Measurements from ENCODE around the gene PPEF1. TPM values are rescaled to one million over a fixed set of nuclear protein-coding genes. Genes with fewer than 3 reads are reported as not detected.

PPEF1 gene
- total and polyA plus RNA-seq, 4 donors, result 0.09 TPM; not detected in 3

GRCh38 chrX:18748499-18748898 is 41.1 kb downstream of the PPEF1 start:
- no peak overlapping the region for H3K9ac ChIP-seq (ENCODE audit: low read depth in 1 of 2, low read length in 2 of 2)
- H3K4me3 ChIP-seq (ENCODE audit: low read depth in 1 of 3, low read length in 3 of 3), result no peak overlapping the region
- no peak for DNase-seq (ENCODE audit: low spot score)
- H3K4me1 ChIP-seq (ENCODE audit: control insufficient read depth in 4 of 4, insufficient read depth in 4 of 4, low read length in 3 of 4), result peaks cover 0 to 5% (median 0%) of the 10 kb centered on the region in 4 donors
- TF ChIP-seq RAD21 (IDR thresholded peaks at IDR 0.05) (no peak), RXRA (IDR thresholded peaks at IDR 0.05) (peak in 1 of 2 donors; percentile 20), HNF4G (IDR thresholded peaks at IDR 0.05) (no peak), TAF1 (conservative IDR thresholded peaks at IDR 0.05) (no peak)
- WGBS, result 32% methylated on average over 2 of the region's 2 CpGs
- H3K27me3 ChIP-seq (ENCODE audit: control insufficient read depth in 4 of 4, insufficient read depth in 4 of 4, low read length in 3 of 4), result no peaks in the 10 kb centered on the region
- no peaks in the 10 kb centered on the region for H3K36me3 ChIP-seq (ENCODE audit: control insufficient read depth in 4 of 4, insufficient read depth in 3 of 4, low read depth in 1 of 4, low read length in 3 of 4)
- H3K27ac ChIP-seq (ENCODE audit: low read depth in 1 of 2, low read length in 2 of 2), result no peak overlapping the region
- peaks cover 0 to 4% (median 0%) of the 10 kb centered on the region in 4 donors for H3K9me3 ChIP-seq (ENCODE audit: control insufficient read depth in 4 of 4, low read length in 3 of 4)

DNA sequence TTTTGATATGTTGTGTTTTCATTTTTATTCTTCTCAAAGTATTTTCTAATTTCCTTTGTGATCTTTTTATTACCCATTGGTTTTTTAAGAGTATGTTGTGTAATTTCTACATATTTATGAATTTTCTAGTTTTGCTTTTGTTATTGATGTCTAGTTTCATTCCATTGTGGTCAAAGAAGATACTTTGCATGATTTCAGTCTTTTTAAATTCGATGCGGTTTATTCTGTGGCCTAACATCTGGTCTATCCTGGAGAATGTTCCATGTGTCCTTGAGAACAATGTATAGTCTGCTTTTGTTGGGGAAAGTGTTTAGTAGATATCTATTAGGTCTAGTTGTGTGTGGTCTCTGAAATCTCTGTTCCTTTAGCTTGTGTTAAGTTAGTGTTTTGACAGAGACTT is 46.2 kb downstream of the PPEF1 start:
- Histone ChIP-seq H3K9me3 (ENCODE audit: control insufficient read depth in 4 of 4, low read length in 3 of 4) (no peaks in the 10 kb centered on the region), H3K36me3 (ENCODE audit: control insufficient read depth in 4 of 4, insufficient read depth in 3 of 4, low read depth in 1 of 4, low read length in 3 of 4) (no peaks in the 10 kb centered on the region), H3K27ac (ENCODE audit: low read depth in 1 of 2, low read length in 2 of 2) (no peak overlapping the region), H3K4me1 (ENCODE audit: control insufficient read depth in 4 of 4, insufficient read depth in 4 of 4, low read length in 3 of 4) (peaks cover 0 to 4% (median 0%) of the 10 kb centered on the region in 4 donors), H3K9ac (ENCODE audit: low read depth in 1 of 2, low read length in 2 of 2) (no peak overlapping the region), H3K27me3 (ENCODE audit: control insufficient read depth in 4 of 4, insufficient read depth in 4 of 4, low read length in 3 of 4) (no peaks in the 10 kb centered on the region), H3K4me3 (ENCODE audit: low read depth in 1 of 3, low read length in 3 of 3) (no peak overlapping the region)
- WGBS, result 86% methylated on average over 2 of the region's 2 CpGs
- no peak for TF ChIP-seq RAD21 (IDR thresholded peaks at IDR 0.05)
- no peak for TF ChIP-seq FOXA2 (IDR thresholded peaks at IDR 0.05)
- no peak for TF ChIP-seq SP1 (IDR thresholded peaks at IDR 0.05)
- TF ChIP-seq MAX (IDR thresholded peaks at IDR 0.05), result no peak
- TF ChIP-seq HNF4G (IDR thresholded peaks at IDR 0.05), result no peak
- TF ChIP-seq RXRA (IDR thresholded peaks at IDR 0.05), result no peak
- TF ChIP-seq GABPA (IDR thresholded peaks at IDR 0.05 in 1 of 2, conservative IDR thresholded peaks at IDR 0.05 in 1 of 2), result no peak
- TF ChIP-seq NR2F2 (IDR thresholded peaks at IDR 0.05), result no peak
- TF ChIP-seq, protein P1, sequence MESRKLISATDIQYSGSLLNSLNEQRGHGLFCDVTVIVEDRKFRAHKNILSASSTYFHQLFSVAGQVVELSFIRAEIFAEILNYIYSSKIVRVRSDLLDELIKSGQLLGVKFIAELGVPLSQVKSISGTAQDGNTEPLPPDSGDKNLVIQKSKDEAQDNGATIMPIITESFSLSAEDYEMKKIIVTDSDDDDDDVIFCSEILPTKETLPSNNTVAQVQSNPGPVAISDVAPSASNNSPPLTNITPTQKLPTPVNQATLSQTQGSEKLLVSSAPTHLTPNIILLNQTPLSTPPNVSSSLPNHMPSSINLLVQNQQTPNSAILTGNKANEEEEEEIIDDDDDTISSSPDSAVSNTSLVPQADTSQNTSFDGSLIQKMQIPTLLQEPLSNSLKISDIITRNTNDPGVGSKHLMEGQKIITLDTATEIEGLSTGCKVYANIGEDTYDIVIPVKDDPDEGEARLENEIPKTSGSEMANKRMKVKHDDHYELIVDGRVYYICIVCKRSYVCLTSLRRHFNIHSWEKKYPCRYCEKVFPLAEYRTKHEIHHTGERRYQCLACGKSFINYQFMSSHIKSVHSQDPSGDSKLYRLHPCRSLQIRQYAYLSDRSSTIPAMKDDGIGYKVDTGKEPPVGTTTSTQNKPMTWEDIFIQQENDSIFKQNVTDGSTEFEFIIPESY (IDR thresholded peaks at IDR 0.05), result no peak
- no peak for TF ChIP-seq ATF3 (IDR thresholded peaks at IDR 0.05)
- no peak for TF ChIP-seq YY1 (IDR thresholded peaks at IDR 0.05)
- TF ChIP-seq HNF4A (conservative IDR thresholded peaks at IDR 0.05), result no peak
- TF ChIP-seq, protein P2, sequence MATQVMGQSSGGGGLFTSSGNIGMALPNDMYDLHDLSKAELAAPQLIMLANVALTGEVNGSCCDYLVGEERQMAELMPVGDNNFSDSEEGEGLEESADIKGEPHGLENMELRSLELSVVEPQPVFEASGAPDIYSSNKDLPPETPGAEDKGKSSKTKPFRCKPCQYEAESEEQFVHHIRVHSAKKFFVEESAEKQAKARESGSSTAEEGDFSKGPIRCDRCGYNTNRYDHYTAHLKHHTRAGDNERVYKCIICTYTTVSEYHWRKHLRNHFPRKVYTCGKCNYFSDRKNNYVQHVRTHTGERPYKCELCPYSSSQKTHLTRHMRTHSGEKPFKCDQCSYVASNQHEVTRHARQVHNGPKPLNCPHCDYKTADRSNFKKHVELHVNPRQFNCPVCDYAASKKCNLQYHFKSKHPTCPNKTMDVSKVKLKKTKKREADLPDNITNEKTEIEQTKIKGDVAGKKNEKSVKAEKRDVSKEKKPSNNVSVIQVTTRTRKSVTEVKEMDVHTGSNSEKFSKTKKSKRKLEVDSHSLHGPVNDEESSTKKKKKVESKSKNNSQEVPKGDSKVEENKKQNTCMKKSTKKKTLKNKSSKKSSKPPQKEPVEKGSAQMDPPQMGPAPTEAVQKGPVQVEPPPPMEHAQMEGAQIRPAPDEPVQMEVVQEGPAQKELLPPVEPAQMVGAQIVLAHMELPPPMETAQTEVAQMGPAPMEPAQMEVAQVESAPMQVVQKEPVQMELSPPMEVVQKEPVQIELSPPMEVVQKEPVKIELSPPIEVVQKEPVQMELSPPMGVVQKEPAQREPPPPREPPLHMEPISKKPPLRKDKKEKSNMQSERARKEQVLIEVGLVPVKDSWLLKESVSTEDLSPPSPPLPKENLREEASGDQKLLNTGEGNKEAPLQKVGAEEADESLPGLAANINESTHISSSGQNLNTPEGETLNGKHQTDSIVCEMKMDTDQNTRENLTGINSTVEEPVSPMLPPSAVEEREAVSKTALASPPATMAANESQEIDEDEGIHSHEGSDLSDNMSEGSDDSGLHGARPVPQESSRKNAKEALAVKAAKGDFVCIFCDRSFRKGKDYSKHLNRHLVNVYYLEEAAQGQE (IDR thresholded peaks at IDR 0.05), result no peak
- TF ChIP-seq, protein P3, sequence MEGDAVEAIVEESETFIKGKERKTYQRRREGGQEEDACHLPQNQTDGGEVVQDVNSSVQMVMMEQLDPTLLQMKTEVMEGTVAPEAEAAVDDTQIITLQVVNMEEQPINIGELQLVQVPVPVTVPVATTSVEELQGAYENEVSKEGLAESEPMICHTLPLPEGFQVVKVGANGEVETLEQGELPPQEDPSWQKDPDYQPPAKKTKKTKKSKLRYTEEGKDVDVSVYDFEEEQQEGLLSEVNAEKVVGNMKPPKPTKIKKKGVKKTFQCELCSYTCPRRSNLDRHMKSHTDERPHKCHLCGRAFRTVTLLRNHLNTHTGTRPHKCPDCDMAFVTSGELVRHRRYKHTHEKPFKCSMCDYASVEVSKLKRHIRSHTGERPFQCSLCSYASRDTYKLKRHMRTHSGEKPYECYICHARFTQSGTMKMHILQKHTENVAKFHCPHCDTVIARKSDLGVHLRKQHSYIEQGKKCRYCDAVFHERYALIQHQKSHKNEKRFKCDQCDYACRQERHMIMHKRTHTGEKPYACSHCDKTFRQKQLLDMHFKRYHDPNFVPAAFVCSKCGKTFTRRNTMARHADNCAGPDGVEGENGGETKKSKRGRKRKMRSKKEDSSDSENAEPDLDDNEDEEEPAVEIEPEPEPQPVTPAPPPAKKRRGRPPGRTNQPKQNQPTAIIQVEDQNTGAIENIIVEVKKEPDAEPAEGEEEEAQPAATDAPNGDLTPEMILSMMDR (IDR thresholded peaks at IDR 0.05; ENCODE audit: low read depth, low read length, missing input control), result no peak
- no peak for TF ChIP-seq FOXA1 (IDR thresholded peaks at IDR 0.05)
- no peak for TF ChIP-seq EGR1 (IDR thresholded peaks at IDR 0.05; ENCODE audit: low read depth in 2 of 2)
- TF ChIP-seq TAF1 (conservative IDR thresholded peaks at IDR 0.05), result no peak
- no peak for TF ChIP-seq JUND (IDR thresholded peaks at IDR 0.05)
- DNase-seq (ENCODE audit: low spot score), result no peak
